Activated CD8-positive, alpha-beta memory T cell treated with anti-CD3 and anti-CD28 coated beads for 4 hours (primary cell): Measurements from ENCODE around the gene LEFTY1.
"Not testable (repeated sequence)": the region's sequence is repeated elsewhere in the genome, so short reads cannot be mapped to it uniquely, and the experiment has no call there.

Experiments
- DNase-seq, 2 donors: peaks; one replicate each; pipeline ENCODE4 v3.0.0-alpha.2; 2020; ENCODE audit warnings: low read depth in 2 of 2

Gene LEFTY1

DNA sequence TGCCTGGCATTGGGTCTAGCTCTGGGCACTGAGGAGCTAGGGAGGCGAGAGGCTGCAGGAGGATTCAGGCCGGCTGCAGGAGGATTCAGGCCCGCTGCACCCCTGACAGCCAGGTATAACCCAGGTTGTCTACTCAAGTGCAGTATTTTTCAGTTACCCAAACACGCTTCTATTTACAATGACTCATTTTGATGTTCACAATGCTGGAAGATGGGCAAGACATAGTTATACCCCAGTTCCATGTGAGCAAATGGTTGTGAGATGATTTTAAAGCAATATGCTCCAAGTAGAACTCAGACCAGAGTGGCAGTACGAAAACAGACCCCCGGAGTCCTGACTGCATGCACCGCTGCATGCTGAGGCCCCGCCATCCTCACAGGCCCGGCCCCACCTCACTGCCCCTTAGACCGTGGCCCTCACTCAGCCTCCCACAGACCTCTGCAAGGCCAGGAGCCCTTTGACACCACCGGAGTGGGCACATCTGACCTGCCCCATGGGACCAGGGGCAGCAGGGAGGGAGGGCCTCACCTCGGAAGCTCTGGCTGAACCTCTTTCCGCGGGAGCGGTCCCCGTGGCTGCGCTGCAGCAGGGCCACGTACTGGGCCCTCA lies 553 bp downstream of the LEFTY1 start:
- no peak for DNase-seq

DNA sequence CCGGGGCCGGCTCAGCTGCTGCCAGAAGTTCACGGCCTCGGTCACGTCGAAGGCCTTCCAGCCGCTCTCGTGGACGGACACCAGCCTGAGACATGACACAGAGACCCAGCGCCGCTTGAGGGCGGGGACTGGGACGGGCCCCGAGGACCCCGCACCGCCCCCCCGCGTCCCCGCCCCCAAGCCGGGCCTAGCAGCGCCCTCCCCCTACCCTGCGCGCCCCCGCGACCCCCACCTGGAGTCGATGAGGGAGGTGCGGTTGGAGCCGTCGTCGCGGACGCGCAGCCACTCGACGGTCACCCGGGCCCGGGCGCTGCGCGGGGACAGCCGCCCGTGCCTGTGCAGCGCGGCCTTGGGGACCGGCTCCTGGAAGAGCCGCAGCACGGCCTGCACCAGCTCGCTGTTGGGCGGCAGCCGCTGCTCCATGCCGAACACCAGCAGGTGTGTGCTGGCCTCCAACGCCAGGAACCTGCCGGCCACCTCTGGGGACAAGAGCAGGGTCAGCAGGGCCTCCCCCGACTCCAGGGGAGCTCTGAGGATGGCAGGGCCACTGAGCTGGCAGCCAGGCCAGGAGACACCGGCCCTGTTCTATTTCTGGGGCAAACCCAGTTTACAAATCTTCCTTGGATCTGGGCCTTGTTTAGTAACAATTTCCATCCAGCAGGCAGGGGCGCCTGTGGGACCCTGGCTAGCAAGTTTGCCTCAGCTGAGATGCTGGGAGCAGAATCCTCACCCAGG lies 1.2 kb downstream of the LEFTY1 start:
- DNase-seq: not testable (repeated sequence)

DNA sequence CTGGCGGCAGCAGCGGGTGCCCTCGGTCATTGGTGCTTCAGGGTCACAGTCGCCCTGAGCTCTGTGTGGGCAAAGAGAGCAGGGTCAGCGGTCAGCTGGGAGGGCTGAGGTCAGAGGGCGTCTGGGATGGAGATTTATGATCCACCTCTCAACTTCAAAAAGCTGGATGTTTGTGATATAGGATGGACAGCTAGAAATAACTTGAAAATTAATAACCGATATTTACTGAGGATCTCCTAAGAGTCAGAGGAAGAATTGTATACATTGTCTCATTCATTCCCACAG lies 2.0 kb downstream of the LEFTY1 start:
- no peak for DNase-seq

DNA sequence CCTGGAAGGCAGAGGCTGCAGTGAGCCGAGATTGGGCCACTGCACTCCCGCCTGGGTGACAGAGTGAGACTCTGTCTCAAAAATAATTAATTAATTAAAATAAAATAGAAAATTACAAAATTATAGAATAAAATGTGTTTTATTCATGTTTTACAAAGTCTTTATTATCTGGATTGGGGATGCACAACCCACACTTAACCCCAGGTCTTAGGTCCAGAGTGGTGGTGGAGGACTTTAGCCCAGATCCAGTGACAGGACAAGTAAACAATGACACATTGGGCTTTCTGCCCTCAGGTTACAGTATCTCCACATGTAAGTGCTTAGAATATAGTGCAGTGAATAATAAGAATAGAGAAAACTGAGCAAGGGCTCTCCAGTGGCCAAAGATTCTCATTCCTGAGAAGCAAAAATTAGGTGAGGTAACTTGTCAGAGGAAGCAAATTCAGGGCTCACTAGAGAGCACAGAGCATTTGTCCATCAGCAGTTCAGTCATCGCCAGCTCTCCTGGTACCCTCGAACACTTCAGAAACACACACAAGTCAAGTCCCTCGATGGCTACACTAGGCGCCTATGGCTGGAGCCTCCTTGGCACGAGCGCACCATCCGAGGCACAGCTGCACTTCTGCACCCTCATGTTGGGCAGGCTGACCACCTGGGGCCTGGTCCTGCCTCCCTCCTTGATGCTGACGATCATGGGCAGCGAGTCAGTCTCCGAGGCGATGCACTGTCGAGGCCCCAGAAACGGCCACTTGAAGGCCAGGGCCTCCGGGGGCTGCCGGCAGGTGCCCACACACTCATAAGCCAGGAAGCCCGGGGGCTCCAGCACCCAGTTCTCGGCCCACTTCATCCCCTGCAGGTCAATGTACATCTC lies 2.6 kb downstream of the LEFTY1 start:
- DNase-seq: no peak

DNA sequence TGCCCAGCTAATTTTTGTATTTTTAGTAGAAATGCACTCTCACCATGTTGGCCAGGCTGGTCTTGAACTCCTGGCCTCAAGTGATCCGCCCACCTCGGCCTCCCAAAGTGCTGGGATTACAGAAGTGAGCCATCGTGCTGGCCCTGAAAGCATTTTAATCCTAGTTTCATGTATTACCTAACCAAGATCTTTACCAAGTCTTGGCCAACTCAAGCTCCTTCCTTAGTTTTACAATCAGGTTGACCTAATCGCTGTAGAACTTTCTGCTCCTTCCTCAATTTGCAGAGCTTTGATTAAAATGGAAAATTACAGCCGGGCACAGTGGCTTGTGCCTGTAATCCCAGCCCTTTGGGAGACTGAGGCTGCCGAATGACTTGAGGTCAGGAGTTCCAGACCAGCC lies 3.6 kb downstream of the LEFTY1 start:
- no peak for DNase-seq

DNA sequence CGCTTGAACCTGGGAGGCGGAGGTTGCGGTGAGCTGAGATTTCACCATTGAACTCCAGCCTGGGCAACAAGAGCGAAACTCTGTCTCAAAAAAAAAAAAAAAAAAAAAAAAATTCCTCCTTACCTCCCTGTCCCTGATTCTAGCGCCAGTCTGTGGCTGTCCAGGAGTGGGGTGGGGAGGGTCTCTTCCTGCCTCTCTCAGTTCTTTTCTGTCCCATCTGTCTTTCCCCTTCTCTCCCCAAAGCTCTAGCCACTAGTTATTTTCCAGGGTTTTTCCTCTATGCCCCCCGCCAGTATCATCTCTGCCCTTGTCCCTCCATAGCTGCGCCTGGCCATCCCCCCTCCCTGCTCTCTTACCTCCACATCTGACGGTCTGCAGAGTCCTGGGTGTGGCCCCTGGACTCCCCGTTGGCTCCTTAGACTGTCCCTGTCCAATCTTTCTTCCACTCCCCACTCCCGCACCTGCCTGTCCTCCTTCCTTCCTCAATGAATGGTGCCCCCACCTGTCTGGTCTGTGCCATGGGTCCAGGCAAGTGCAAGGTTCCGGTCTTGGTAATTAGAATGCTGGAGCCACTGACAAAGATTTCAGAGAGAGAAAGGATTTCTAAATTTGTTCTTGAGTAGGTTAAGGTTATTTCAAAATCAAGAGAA lies 5.2 kb downstream of the LEFTY1 start:
- DNase-seq: no peak

DNA sequence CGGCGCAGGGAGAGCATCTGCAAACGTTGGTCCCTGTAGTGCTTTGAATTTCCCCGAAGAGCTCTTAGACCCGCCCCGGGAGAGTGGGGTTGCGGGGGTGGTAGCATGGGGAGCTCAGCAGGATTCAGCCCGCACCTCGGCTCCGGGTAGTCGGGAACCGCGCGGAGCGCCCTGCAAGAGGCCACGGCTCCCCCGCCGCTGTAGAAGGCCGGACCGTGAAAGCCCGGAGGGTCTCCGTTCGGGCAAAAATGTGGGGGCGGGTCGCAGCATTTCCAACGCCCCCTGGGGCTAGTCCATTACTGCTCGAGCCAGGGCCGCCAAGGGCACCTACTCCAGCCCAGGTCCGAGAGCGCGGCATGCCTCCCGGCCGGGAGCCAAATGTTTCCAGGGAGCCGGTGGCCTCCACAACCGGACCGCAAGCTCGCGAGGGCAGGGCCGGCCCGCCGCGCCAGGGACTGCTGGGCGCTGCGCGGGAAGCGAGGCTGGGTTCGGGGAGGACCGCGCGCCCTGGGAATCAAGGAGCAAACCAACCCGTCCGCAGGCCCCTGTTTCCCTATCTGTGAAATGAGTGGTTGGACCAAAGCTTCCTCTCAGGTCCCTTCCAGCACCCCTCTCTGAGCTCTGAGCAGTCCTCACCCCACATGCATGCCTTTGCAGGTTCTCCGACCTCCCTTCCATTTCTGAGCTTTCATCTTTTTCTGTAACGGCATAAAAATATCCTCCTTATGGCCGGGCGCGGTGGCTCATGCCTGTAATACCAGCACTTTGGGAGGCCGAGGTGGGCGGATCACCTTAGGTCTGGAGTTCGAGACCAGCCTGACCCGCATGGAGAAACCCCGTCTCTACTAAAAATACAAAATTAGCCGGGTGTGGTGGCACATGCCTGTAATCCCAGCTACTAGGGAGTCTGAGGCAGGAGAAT lies 6.0 kb downstream of the LEFTY1 start:
- no peak for DNase-seq

DNA sequence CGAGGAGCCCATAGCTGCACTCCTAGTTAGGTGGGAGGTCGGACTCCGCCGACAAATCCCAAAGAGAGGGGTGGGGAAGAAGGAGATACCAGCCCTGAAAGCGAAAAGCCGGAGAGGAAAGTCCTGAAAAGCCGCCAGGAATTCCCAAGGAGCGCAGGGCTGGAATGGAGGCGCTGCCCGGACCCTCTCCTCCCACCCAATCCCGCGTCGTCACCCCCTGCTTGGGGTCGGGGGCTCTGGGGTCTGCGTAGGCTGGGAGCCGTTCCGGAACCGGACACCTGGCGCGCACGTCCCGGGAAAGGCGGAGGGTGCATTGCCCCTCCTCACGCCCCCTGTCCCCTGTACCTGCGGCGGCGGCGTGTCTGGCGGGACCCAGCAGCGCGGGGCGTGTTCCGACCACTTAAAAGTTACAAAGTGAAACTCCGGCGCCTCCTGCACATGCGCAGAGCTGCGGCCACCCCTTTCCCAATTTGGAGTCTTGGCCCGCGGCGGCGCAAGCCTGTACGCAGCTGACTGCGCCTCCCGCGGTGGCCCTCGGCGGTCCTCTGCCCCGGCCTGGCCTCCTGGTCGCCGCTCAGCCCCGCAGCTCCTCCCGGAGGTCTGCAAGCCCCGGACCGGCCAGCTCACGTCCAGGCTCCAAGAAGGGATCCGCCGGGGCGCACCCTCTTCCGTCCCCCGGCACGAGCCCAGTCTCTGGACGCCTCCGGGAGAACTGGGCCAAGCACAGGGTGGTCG lies 6.8 kb downstream of the LEFTY1 start, which contains the start of gene TMEM63A:
Gene TMEM63A (minus strand): TSS at position 422 of the 735 bp plus-strand sequence. CDS start 4,800 bp downstream, outside the sequence.
- peak; percentile 79 to 82 for DNase-seq

DNA sequence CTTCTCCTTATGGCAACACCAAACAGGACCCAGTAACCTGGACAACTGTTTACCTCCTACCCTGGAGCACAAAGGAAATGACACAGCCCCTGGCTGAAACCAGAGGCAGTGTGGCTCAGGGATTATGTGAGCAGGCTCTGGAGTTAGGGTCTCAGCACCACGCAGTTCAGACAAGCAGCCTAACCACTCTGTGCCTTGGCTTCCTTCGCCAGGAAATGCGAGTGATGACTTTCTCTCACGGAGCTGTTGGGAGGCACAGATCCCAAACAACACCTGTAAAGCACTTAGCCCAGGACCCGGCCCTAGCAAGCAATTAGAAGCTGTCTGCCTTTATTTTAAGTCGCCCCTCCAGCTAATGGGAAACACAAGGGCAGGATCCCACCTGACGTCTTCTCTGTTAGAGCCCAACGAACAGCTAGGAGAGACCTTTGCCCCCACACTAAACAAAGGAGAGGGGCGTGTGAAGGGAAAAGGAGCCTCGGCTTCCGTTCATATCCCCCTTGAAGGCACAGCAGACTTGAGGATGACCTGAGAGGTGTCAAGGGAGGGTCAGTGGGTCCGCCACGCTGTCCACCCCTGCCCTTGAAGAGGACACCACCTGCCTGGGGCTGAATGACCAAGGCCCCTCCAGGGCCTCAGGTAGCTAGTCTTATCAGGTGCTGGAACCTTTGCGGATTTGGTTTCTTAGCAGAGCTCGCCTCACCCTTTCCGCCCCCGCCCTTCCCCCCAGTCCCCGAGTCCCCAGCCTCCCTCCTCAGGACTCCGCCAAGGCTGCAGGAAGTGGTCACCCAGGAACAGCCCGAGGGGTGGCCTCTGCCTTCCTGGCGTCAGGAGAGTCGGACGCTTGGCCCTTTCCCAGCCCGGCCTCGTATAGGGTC lies 7.6 kb downstream of the LEFTY1 start:
- peak in 1 of 2 donors; percentile 25 for DNase-seq

DNA sequence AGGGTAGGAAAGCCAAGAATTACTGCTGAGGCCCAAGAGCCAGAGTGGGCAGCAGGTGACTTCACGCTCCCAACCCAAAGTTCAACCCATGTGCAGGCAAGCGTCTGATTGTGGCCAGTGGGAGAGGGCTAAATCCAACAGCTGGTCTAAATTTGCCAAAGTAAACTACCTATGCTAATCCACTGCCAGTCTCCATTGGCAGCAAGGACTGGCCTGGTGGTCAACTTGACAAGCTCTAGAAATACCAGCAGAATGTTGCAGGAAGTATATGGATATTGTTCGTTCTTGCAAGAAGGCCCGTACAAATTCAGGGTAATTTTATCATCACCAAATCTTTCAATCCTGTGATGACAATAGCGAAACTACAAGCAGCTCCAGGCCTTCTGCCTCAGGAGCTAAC lies 8.3 kb downstream of the LEFTY1 start:
- DNase-seq: no peak

DNA sequence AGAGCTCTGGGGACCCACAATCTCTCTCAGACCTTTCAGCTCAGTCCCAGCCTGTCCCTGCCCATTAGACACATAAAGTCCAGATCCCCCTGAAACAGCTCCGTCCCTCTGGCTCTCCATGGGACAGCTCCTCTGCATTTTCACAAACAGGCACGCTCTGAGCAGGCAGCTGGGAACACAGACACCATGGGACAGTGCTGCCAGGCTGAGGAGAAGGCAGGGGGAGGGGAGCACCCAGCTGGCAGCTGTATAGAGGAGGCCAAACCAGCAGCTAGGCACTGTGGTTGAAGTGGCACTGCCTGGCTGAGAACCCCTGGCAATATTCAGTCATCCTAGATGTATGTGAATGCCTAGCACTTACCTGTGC lies 8.7 kb downstream of the LEFTY1 start:
- no peak for DNase-seq

DNA sequence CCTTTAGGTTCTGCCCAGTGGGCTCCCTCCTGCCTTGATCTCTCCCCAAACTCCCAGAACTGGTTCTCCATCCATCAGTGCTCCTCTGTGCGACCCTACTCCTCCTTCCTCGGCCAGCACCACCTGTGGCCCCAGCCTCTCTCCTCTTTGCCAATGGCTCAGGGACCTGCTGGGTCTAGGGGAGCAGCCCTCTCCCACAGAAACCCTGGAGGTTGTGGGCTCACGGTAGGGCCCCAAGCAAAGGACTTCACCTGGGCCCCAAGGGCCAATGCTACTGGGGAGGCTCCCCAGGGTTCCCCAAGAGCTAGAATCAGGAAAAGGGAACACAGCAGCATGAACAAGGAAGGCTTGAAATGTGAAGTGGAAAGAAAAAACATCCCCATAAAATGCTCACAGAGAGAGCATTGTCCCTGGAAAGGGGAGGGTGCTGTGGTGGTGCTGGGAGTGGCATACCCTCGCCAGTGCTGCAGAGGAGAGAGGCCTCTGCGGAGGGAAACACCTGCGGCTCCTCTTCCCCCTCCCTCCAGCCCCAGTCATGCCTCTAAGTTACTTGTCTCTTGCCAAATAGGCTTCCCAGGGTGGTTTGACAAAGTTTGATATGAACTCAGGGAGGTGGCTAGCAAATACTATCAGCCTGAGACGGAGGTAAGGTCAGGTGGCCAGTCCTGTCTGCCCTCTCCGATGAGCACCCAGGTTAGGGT lies 9.3 kb downstream of the LEFTY1 start:
- DNase-seq: no peak

DNA sequence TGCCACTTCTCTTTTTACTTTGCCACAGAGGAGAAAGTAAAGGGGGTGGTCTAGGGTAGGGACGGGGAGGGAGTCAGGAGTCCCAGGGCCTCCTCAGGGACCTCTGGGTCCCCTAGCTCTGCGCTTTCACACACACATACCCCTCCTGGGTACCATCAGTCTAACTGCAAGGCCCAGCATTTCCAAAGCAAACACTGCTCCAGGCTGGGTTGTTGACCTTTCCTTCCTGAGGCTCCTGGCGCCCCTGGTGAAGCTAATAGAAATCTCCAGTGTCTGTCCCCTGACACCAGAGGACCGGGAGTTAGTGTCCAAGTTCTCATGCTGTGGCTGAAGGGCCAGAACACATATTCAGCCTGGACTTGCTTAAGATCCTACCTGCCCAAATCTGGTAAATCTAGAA lies 10.7 kb downstream of the LEFTY1 start:
- DNase-seq: no peak

DNA sequence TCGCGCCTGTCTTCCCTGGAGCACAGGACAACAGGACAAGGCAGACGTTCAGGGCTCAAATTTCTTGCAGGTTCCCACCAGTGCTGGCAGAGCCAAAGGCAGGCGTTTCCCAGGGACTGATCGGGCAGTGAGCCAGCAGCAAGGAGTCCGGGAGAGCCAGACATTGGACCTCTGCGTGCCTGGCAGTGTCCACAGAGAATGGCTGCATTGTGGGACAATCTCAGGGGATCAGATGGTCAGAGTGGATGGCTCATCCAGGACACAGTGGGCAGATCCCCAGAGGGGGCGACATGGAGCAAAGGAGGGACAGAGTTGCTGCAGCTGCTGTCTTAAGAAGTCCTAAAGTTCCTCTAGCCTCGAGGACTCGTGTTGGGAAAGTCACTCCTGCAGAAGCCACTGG lies 11.4 kb downstream of the LEFTY1 start:
- DNase-seq: no peak

DNA sequence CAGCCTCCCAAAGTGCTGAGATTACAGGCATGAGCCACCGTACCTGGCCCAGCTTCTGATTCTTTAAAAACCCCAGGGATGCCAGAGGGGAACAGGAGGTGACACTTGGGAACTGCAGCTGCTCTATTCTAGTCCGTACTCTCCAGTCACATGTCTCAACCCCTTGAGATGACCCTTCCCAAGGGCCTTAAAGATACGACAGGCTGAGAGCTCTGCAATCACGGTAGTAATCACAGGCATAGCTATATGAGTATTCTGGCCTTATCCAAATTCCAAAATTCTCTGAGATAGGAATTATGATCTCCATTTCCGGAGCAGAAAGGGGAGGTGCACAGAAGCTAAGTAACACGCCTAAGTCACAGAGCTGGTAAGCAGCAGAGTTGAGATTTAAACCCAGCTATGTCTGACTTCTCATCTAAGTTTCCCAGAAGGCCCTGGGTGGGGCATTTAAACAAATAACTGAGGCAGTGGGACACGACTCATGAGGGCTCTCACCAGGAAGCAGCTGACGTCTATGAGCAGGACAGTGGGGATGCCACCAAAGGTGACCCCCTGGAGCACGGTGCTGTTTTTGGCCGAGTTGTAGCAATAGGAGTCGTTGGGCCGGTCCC lies 11.9 kb downstream of the LEFTY1 start:
- DNase-seq: no peak

DNA sequence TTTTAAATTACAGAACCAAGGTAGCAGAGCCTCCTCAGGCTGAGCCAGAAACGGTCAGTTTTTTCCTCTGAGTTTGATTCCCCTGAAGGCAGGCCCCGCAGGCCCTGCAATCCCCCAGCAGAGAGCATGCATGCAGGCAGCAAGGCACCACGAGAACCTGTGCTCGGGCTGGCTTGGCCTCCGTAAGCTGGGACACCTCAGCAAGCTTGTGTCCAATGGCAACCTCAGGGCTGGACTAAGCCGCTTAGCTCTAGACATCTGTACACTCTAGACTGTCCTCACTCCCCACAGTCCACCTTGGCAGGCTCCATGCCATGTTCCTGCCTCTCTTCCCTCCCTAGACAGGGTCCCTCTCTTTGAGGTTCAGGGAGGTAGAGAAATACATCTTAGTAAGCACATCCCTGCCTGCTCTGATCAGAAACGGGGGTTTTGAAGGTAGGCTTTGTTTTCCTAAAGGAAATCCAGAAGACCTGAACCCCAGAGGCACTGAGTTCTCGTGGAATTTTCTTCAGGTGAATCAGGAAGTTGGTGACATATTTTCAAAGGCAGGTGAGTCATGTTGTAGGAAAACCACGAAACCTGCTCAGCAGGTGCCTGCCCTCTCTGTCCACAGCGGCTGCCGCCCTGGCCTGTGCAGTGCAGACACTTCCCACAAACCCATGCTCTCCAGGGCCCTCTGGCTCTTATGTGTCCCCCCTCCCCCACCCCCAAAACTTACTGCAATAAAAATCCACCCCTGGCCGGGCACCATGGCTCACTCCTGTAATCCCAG lies 13.7 kb downstream of the LEFTY1 start:
- no peak for DNase-seq

DNA sequence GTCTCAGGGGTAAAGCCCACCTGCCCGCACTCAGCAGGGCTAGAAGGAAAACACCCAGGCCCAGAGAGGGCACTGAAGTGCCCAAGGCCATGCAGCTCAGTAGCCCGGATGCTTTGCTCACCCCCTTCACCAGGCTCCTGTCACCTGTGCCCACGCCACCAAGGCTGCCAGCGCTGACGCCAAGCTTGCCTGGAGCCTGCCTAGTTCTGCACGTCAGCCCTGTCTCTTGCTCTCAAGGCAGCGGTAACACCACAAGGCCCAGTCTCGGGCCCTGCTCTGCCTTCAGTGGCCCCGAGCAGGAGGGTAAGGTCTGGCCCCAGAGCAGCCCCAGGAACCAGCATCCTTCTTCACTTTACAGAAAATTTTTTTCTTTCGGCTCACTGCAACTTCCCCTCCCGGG lies 14.5 kb downstream of the LEFTY1 start:
- no peak for DNase-seq
